ENCODE data around the gene DEXI.

Gene DEXI

GRCh38 chr16:10942352-10943063 lies at the start of gene DEXI:
Gene DEXI, minus strand, starts transcription at chr16:10942468. Its CDS starts 463 bp downstream, at chr16:10942005.
- DNase-seq, result peak; percentile 82

- DNase-seq, result no peak
Measured at GRCh38 chr16:10990378-10990777, 48.1 kb upstream of the DEXI start.

GRCh38 chr16:10989559-10989958 lies 47.3 kb upstream of the DEXI start:
- DNase-seq, result no peak

- DNase-seq, result no peak
Measured at GRCh38 chr16:10988879-10989278, 46.6 kb upstream of the DEXI start.

- DNase-seq, result no peak
Measured at GRCh38 chr16:10988164-10988803, 46.0 kb upstream of the DEXI start.

- DNase-seq, result no peak
Measured at GRCh38 chr16:10987361-10988163, 45.3 kb upstream of the DEXI start.

GRCh38 chr16:10984509-10984908 lies 42.2 kb upstream of the DEXI start:
- DNase-seq, result no peak

GRCh38 chr16:10983159-10983558 lies 40.9 kb upstream of the DEXI start:
- DNase-seq, result no peak

GRCh38 chr16:10982465-10983150 lies 40.3 kb upstream of the DEXI start:
- DNase-seq, result no peak

- no peak for DNase-seq
Measured at GRCh38 chr16:10981697-10982216, 39.5 kb upstream of the DEXI start.

- no peak for DNase-seq
Measured at GRCh38 chr16:10980813-10981212, 38.5 kb upstream of the DEXI start.

- no peak for DNase-seq
Measured at GRCh38 chr16:10979717-10980601, 37.7 kb upstream of the DEXI start.

- DNase-seq, result no peak
Measured at GRCh38 chr16:10978871-10979446, 36.7 kb upstream of the DEXI start.

GRCh38 chr16:10978124-10978523 lies 35.9 kb upstream of the DEXI start:
- no peak for DNase-seq

GRCh38 chr16:10976634-10977033 lies 34.4 kb upstream of the DEXI start:
- DNase-seq, result peak; percentile 31

- no peak for DNase-seq
Measured at GRCh38 chr16:10972819-10973464, 30.7 kb upstream of the DEXI start.

GRCh38 chr16:10972108-10972818 lies 30.0 kb upstream of the DEXI start:
- no peak for DNase-seq

GRCh38 chr16:10971560-10971961 lies 29.3 kb upstream of the DEXI start:
- DNase-seq, result peak; percentile 82

- DNase-seq, result no peak
Measured at GRCh38 chr16:10970065-10970464, 27.8 kb upstream of the DEXI start.

- DNase-seq, result no peak
Measured at GRCh38 chr16:10969615-10970014, 27.3 kb upstream of the DEXI start.
